Endometrial microvascular endothelial cells (primary cell): ENCODE results near the gene SLC13A2. TPM values are rescaled to one million over a fixed set of nuclear protein-coding genes. Genes with fewer than 3 reads are reported as not detected.

Experiments used
- in situ Hi-C: cut with HindIII; loops from 2 replicates; pipeline ENCODE4 v1.10.0; 2017; ENCODE audit warnings: low sequenced_read_pairs, low pct_unique_long_range_greater_than_20kb; ENCODE audit errors: inconsistent ontology term
- total RNA-seq: library from RNA; depleted of rRNA; stranded (reverse); fragments of >200 nt; gene quantifications from one replicate; pipeline ENCODE4 v1.2.3, GENCODE V29; 2015; ENCODE audit errors: inconsistent ontology term

SLC13A2 gene
- total RNA-seq, 1 donor from 2014 or later = not detected

DNA sequence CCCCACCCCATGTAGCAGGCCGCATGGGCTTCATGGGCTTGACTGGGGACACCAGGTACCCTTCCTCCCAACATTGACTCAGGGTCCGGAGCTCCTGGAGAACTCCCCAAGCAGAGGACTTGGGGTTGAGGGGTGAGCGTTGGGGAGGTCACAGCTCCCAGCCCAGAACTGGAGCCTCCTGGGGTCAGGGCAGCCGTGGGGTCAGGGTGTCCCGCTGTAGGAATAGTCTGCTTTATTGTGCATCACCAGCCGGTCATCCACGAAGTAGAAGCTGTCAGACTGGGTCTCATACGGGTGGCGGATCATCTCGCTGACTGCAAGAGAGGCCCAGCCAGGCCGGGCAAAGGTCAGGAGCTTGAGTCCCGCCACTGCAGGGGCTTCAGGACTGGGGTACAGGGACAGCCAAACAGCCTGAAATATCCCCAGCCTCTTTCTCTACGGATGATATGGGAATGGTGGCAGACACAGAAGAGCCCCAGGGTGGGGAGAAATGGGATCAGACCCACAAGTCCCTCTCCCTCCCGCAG is 73.7 kb downstream of the SLC13A2 start:
- in situ Hi-C loops = no loop called here

Other genes starting within 250 kb of the SLC13A2 start
- 16.3 TPM for gene TMEM97, start 154.4 kb upstream of the SLC13A2 start, total RNA-seq
- gene IFT20, start 138.2 kb upstream of the SLC13A2 start, total RNA-seq = 31.0 TPM
- gene TNFAIP1, start 137.9 kb upstream of the SLC13A2 start, total RNA-seq = 65.8 TPM
- 144 TPM for gene POLDIP2, start 116.1 kb upstream of the SLC13A2 start, total RNA-seq
- not detected for gene SEBOX, start 108.4 kb upstream of the SLC13A2 start, total RNA-seq
- not detected for gene VTN, start 103.3 kb upstream of the SLC13A2 start, total RNA-seq
- gene SARM1, start 102.0 kb upstream of the SLC13A2 start, total RNA-seq = 2.4 TPM
- 31.9 TPM for gene SLC46A1, start 67.4 kb upstream of the SLC13A2 start, total RNA-seq
- not detected for gene FOXN1, start 32.7 kb downstream of the SLC13A2 start, total RNA-seq
- gene UNC119, start 79.0 kb downstream of the SLC13A2 start, total RNA-seq = 28.7 TPM
- 69.2 TPM for gene PIGS, start 97.9 kb downstream of the SLC13A2 start, total RNA-seq
- 8.9 TPM for gene ALDOC, start 103.3 kb downstream of the SLC13A2 start, total RNA-seq
- gene SPAG5, start 125.4 kb downstream of the SLC13A2 start, total RNA-seq = 63.3 TPM
- gene RSKR, start 140.5 kb downstream of the SLC13A2 start, total RNA-seq = 1.5 TPM
- 148 TPM for gene BLTP2, start 171.5 kb downstream of the SLC13A2 start, total RNA-seq
- 60.8 TPM for gene SDF2, start 188.3 kb downstream of the SLC13A2 start, total RNA-seq
- 38.7 TPM for gene SUPT6H, start 188.6 kb downstream of the SLC13A2 start, total RNA-seq
- gene PROCA1, start 238.2 kb downstream of the SLC13A2 start, total RNA-seq = not detected
- gene RAB34, start 244.2 kb downstream of the SLC13A2 start, total RNA-seq = 31.1 TPM
- gene RPL23A, start 246.3 kb downstream of the SLC13A2 start, total RNA-seq = 308 TPM